Germinal center (tissue), 1 donor: Measurements from ENCODE around the gene MUC5B.

ENCODE experiments used
- DNase-seq: peaks from one replicate; pipeline ENCODE4 v3.0.0; 2012; ENCODE audit warnings: mixed read lengths, low spot score

Gene MUC5B

GRCh38 chr11:1221848-1222311 lies 986 bp upstream of the MUC5B start:
- no peak for DNase-seq

- no peak for DNase-seq
These were observed 662 bp downstream of the MUC5B start for GRCh38 chr11:1223346-1224110.

GRCh38 chr11:1224111-1224490 lies 1.2 kb downstream of the MUC5B start:
- no peak for DNase-seq

GRCh38 chr11:1224491-1225385 lies 1.9 kb downstream of the MUC5B start:
- no peak for DNase-seq

DNA sequence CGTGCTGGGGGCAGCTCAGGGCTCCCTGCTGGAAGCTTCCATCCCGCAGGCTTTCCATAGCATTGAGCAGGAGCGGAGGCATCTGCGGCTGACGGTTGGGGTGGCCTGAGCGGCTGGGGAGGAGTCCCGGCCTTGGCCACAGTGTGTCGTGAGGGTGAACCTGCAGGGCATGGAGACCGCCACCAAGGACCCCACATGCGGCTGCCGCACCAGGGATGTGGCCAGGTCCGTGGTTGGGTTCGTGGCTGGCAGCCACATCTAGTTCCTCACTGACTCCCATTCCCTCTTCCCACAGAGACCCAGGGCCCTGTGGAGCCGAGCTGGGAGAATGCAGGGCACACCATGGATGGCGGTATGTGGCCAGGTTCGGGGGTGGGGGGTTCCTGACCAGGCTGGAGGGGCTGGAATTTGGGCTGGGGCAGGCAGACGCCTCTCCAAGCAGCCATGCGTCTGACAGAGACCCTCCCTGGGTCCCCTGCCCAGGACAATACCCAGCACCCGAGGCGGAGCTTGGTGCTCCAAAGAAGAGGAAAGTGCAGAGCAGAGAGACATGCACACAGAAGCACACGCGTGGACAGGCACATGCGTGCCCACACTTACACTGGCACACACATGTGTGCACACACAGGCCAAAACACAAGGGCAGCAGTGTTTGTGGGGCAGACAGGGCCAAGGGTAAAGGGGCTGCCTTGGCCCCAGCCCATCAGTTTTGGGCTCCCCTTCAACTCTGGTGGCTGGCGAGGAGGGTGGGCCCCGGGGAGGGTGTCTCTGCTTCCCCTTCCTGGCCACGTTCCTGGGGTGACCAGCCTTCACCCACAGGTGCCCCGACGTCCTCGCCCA lies 2.7 kb downstream of the MUC5B start:
- DNase-seq, result no peak

DNA sequence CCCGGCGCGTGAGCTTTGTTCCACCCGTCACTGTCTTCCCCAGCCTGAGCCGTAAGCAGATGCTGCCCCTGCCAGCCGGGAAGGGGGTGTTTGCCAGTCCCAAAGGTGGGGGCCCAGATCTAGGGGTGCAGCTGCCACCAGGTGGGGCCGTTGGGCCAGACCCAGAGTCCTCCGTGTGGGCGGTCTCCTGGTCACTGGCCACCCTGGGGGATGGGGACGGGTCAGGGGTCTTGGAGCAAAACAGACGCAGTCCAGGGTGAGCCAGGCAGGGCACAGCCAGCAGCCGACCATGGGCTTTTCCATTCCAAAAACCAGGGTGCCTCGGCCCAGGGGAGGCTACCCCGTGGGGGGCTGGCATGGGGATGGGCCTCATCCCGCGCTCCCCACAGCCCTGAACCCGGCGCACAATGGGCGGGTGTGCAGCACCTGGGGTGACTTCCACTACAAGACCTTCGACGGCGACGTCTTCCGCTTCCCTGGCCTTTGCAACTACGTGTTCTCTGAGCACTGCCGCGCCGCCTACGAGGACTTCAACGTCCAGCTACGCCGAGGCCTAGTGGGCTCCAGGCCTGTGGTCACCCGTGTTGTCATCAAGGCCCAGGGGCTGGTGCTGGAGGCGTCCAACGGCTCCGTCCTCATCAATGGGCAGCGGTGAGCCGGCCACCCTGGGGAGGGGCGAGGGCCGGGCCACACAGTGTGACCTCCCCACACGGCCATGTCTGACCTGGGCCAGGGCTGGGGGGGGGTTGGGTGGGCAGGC lies 3.5 kb downstream of the MUC5B start:
- no peak for DNase-seq

DNA sequence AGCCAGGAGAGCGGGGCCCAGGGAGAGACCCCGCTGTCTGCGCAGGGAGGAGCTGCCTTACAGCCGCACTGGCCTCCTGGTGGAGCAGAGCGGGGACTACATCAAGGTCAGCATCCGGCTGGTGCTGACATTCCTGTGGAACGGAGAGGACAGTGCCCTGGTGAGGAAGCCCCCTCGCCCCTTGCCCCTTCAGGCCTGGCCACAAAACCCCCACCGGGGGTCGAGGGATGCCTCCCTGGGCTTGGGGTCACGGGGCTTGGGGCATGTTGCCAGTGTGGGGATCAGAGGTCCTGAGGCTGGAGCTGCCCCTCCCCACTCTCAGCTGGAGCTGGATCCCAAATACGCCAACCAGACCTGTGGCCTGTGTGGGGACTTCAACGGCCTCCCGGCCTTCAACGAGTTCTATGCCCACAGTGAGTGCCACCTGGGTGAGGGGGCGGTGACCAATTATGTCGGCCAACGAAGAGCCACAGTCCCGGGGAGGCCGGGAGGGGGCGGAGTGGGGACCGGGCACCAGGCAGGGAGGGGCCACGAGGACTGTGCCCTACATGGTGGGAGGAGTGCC lies 4.2 kb downstream of the MUC5B start:
- DNase-seq, result no peak

DNA sequence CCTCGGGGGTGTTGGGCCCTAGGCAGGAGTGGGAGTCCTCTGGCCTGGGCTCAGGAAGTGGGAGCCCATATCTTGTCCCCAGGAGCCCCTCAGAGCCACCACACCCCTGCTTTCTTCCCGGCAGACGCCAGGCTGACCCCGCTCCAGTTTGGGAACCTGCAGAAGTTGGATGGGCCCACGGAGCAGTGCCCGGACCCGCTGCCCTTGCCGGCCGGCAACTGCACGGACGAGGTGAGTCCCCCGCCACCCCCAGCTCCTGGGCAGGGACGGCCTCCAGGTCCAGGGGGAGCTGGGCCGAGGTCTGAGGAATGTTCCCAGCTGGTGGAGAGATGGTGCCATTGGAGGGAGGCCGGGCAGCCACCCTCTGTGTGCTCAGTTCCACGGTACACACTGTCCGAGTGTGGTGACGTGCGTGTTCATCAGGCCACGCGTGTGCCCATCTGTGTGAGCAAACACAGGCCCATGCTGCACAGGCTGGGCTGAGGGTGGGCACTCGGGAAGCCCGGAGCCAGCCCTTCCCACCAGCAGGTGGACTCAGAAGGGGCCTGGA lies 4.8 kb downstream of the MUC5B start:
- DNase-seq, result no peak

GRCh38 chr11:1228101-1228821 lies 5.4 kb downstream of the MUC5B start:
- no peak for DNase-seq

DNA sequence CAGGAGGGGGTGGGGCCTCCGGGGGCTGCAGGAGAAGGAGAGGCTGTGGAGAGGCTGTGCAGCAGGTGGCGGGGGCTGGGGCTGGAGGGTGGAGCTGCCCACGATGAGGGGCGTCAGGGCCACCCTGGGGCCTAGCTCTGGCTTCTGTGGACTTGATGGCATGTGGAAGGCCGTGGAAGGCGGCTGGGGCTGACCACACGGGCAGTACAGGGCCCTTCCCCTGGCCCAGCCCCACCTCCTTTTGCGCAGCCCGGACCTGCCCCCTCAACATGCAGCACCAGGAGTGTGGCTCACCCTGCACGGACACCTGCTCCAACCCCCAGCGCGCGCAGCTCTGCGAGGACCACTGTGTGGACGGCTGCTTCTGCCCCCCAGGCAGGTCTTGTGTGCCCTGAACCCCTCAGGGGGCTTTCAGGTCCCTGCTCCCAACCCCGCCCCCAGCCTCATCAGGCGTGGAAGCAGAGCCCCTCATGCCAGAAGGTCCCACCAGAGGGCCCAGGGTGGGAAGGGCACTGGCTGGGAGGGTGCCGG lies 6.1 kb downstream of the MUC5B start:
- no peak for DNase-seq

DNA sequence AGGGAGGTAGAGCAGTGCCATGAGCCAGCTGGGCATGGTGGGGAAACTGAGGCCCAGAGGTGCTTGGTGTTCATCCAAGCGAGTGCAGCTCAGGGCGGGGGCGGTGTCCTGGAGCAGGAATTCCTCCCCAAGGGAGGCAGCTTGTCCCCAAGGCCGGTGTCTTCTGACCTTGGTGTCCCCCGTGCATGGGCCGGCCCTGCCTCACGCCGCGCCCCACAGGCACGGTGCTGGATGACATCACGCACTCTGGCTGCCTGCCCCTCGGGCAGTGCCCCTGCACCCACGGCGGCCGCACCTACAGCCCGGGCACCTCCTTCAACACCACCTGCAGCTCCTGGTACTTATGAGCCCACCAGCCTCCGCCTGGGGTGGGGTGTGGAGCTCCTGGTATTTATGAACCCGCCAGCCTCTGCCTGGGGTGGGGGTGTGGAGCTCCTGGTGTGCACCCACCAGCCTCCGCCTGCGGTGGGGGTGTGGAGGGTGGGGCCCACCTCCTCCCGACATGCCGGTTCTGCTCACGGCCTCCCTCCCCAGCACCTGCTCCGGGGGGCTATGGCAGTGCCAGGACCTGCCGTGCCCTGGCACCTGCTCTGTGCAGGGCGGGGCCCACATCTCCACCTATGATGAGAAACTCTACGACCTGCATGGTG lies 6.7 kb downstream of the MUC5B start:
- DNase-seq, result no peak

- no peak for DNase-seq
These were observed 7.2 kb downstream of the MUC5B start for GRCh38 chr11:1230121-1230455.

DNA sequence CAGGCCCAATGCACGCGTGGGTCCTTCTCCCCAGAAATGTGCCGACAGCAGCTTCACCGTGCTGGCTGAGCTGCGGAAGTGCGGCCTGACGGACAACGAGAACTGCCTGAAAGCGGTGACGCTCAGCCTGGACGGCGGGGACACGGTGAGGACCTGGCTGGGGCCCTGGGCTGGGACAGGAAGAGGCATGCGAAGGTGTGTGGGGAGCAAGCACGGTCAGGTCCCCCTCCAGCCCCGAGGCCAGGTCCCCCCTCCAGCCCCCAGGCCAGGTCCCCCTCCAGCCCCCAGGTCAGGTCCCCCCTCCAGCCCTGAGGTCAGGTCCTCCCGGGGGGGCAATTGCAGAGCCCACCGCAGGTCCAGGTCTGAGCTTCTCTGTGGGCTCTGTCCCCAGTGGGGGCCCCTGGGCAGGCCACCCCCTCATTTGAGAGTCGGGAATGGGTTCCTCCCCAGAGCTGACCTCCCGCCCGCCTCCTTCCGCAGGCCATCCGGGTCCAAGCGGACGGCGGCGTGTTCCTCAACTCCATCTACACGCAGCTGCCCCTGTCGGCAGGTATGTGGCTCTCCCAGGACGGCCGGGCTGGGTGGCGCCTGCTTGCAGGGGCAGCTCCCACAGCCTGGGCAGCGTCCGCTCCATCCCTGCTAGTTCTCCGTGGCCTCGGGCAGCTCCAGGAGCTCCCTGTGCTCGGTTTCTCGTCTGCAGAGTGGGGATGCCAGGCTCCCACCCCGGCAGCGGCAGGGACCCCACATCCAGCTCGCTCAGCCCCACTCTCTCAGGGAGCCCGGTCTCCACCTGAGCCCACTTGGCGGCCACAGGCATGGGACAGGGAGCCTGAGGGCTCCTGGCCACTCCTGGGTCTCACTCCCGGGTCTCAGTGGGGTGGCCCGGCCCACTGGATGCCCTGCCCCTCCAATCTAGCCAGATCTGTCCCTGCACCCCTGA lies 7.9 kb downstream of the MUC5B start:
- no peak for DNase-seq

DNA sequence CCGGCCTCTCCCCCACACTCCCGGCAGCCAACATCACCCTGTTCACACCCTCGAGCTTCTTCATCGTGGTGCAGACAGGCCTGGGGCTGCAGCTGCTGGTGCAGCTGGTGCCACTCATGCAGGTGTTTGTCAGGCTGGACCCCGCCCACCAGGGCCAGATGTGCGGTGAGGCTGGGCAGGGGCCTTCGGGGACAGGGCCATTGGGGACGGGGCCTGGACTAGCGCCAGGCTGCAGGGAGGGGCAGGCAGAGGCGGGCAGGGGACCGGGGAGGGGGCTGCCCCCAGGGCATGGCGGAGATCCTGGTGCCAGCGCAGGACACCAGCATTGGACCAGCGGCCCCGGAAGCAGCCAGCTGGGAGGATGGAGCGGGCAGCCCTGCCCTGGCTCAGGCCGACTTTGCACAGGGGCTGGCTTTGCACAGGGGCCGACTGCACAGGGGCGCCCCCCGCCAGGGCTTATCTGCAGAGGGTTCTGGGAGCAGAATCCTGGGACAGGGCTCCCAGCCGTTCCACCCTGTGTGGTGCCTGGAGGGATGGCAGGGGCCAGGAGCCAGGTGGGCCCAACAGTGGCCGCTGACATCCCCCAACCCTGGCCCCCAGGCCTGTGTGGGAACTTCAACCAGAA lies 8.6 kb downstream of the MUC5B start:
- no peak for DNase-seq

DNA sequence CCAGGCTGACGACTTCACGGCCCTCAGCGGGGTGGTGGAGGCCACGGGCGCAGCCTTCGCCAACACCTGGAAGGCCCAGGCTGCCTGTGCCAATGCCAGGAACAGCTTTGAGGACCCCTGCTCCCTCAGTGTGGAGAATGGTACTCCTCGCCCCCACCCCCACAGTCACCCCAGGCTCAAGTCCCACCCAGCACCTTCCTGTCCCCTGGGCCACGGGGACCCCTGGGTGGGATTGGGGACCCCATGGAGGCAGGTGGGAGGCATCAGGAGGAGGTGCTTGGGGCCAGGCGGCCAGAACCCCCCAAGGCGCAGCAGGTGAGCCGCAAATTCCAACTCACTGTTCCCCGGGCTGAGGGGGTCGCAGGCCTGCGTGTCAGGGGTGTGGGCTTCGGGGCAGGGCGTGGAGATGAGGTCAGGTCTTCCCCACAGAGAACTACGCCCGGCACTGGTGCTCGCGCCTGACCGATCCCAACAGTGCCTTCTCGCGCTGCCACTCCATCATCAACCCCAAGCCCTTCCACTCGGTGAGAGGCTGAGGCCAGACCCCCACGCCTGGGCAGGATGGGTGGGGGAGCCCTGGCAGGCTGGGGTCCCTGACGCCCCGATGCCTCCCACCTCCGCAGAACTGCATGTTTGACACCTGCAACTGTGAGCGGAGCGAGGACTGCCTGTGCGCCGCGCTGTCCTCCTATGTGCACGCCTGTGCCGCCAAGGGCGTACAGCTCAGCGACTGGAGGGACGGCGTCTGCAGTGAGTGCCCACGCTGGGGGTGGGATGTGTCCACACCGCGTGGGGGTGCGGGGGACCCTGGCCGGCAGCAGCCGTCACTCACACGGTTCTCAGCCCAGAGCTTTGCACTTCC lies 9.4 kb downstream of the MUC5B start:
- no peak for DNase-seq

GRCh38 chr11:1232883-1233321 lies 10.0 kb downstream of the MUC5B start:
- DNase-seq, result no peak
